ENCODE results near the gene SHROOM3.

- TF ChIP-seq CTCF (IDR thresholded peaks at IDR 0.05) = no peak
- TF ChIP-seq POLR2A (IDR thresholded peaks at IDR 0.05) = no peak
These were observed 238.3 kb downstream of the SHROOM3 start for GRCh38 chr4:76673362-76673761.

Measured in adrenal gland (tissue), 5 donors.